Measurements from ENCODE around the gene CCDC124. TPM values are rescaled to one million over a fixed set of nuclear protein-coding genes. Genes with fewer than 3 reads are reported as not detected.
A peak's percentile ranks its signal among the peaks of the same experiment; 100 is the strongest.

The CCDC124 gene
- polyA plus RNA-seq, 4 donors, result 50.8 to 96.8 (median 54.8) TPM

DNA sequence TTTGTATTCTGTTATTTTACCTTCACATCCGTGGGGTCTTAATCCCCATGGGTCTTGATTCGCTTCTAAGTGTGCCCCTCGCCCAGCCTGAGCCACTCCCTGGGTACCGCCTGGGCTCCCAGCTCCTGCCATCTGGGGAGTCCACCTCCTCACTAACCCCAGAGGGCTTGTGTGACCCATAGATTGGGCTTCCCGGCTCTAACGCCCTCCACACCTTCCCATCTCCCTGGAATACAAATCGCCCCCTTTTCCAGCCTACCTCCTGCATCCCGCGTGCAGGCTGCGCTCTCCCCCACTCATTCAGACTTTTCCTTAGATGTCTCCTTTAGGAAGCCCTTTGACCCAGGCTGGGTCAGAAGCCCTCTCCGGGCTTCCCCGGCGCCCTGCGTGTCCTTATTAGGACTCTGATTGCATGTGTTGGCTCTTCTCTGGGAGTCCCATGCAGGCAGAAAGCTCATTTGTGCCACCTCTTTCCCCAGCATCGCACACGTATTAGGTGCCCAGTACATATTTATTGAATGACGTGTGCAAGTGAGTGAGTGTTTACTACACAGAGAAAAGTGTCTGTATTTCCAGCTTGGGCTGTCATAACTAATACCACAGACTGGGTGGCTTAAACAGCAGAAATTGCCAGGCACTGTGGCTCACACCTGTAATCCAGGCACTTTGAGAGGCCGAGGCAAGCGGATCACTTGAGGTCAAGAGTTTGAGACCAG lies 757 bp downstream of the CCDC124 start:
- no peak for DNase-seq (ENCODE audit: low read depth in 4 of 4, low spot score in 3 of 4)

DNA sequence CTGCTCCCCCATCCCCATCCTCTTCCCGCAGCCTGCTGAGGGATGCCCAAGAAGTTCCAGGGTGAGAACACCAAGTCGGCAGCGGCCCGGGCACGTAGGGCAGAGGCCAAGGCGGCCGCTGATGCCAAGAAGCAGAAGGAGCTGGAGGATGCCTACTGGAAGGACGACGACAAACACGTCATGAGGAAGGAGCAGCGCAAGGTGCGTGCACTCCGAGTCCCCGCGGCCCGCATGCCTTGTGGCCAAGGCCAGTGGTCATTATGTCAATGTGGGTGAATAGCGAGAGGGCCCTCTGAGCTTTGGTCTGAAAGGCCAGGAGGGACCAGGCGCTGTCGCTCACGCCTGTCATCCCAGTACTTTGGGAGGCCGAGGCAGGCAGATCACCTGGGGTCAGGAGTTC lies 3.6 kb downstream of the CCDC124 start:
- no peak for DNase-seq (ENCODE audit: low read depth in 4 of 4, low spot score in 3 of 4)

DNA sequence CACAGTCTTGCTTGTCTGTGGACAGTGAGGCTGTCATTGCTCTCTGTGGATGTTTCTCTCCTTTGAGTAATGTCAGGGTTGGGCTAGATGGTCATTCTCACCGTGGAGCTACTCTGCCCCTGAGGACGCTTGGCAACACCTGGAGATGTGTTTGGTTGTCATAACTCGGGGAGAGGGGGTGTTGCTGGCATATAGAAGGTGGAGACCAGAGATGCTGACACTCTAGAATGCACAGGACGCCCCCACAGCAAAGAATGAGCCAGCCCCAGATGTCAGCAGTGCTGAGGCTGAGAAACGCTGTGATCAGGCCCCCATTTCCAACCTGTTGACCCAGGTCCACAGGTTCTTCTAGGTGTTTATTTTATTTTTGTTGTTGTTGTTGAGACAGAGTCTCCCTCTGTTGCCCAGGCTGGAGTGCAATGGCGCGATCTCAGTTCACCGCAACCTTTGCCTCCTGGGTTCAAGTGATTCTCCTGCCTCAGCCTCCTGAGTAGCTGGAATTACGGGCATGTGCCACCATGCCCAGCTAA lies 4.6 kb downstream of the CCDC124 start:
- no peak for DNase-seq (ENCODE audit: low read depth in 4 of 4, low spot score in 3 of 4)

DNA sequence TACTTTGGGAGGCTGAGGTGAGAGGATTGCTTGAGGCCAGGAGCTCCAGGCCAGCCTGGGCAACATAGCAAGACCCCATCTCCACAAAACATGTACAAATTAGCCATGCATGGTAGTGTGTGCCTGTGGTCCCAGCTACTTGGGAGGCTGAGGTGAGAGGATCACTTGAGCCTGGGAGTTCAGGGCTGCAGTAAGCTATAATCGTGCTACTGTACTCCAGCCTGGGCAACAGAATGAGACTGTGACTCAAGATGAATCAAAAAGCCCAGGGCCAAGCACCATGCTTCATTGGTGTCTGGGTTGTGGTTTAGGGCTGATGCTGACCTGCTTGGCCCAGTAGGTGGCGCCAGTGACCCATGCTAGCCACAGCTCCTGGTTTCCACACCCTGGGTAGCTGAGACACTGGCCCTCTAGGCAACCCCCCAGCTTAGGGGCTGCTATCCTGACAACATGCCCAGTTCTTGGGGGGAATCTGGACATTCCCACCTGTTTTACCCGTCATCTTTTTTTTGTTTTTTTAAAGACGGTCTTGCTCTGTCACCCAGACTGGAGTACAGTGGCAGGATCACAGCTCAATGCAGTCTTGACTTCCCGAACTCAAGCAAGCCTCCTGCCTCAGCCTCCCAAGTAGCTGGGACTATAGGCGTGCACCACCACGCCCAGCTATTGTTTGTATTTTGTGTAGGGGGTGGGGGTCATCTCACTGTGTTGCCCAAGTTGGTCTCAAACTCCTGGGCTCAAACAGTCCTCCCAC lies 5.5 kb downstream of the CCDC124 start:
- peak in 1 of 4 donors; percentile 67 for DNase-seq (ENCODE audit: low read depth in 4 of 4, low spot score in 3 of 4)

DNA sequence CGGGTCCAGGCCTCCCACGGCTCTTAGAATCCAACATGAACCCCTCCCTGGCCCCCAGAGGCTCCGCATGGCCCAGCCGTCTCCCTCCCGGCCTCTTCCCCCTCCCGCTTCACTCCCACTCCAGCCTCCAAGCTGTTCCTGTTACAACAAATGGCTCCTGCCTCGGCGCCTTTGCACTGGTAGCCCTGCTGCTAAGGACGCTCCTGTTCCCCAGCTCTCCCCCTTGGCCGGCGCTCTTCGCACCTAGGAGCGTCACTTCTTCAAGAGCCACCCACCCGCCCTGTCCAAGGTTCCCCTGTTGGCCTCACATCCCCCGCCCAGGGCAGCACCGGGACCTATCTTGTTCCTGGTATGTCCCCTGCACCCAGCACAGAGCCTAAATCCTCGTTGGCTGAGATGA lies 9.4 kb downstream of the CCDC124 start:
- DNase-seq (ENCODE audit: low read depth in 4 of 4, low spot score in 3 of 4), result no peak

DNA sequence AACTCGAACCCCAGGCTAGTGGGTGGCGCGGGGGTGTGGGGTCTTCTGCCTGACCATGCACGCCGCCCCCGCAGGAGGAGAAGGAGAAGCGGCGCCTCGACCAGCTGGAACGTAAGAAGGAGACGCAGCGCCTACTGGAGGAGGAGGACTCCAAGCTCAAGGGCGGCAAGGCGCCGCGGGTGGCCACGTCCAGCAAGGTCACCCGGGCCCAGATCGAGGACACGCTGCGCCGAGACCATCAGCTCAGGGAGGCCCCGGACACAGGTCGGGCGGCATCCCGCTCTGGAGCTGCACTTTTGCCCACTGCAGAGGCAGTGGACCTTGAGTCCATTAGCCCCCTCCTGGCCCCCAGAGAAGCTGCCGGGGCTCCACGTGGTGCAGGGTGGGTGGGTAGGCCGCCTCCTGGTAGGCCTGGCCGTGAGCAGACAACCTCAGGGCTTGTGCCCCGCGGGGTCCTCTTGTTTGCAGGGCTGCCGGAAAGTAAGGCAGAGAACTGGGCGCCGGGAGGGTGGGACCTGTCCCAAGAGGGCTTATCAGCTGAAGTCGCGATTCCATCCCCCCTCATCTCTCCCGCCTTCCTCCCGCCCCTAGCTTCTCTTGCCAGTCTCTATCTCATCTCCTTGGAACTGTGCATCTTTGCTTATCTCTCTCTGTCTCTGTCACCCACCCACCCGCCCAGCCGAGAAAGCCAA lies 9.9 kb downstream of the CCDC124 start:
- no peak for DNase-seq (ENCODE audit: low read depth in 4 of 4, low spot score in 3 of 4)

DNA sequence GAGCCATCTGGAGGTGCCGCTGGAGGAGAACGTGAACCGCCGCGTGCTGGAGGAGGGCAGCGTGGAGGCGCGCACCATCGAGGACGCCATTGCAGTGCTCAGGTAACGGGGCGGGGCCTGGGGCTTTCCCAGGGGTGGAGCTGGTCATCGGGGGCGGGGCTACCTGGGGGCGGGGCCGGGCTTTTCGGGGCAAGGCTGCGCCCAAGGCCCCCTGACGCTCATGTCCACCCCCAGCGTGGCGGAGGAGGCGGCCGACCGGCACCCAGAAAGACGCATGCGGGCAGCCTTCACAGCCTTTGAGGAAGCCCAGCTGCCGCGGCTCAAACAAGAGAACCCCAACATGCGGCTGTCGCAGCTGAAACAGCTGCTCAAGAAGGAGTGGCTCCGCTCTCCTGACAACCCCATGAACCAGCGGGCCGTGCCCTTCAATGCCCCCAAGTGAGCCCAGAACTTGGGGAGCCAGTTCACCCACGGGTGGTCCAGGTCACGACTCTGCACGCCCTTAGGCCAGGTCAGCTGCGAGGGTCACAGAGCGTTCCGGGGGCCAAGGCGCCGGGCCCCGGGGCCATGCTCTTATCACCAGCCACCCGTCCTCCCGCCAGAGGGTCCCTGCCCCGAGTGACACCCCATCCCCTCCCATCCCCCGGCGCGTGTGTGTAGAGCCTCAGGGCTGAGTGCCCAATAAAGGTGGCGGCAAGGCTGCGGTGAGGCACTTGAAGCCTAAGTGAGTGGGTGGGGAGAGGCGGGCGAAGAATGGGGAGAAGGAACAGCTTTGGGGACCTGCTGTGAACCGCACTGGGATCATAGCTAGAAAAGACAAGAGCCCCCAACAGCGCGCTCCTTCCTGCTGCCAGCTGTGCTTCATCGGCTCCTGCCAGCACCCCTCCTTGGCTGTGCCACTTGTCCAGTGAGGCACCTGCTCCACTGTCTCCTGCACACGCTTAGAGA lies 10.7 kb downstream of the CCDC124 start:
- no peak for DNase-seq (ENCODE audit: low read depth in 4 of 4, low spot score in 3 of 4)

DNA sequence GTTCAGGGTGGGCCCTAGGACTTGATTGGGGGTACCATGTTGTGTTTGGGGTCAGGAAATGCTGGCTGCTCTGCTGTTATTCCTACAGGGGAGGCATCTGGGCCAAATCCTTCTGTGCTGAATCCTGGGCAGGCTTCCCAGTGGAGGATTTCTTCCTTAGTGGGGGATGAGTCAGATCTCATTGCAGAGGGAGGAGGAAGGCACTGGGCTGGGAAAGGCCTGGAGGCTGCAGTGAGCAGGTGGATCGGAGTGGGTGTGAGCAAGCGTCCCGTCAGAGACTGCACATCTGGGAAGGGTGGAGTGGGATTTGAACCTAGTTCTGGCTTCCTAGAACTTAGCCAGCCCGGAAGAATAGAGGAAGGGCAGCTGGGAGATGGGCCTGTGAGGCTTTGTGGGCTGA lies 11.5 kb downstream of the CCDC124 start:
- DNase-seq (ENCODE audit: low read depth in 4 of 4, low spot score in 3 of 4), result no peak

DNA sequence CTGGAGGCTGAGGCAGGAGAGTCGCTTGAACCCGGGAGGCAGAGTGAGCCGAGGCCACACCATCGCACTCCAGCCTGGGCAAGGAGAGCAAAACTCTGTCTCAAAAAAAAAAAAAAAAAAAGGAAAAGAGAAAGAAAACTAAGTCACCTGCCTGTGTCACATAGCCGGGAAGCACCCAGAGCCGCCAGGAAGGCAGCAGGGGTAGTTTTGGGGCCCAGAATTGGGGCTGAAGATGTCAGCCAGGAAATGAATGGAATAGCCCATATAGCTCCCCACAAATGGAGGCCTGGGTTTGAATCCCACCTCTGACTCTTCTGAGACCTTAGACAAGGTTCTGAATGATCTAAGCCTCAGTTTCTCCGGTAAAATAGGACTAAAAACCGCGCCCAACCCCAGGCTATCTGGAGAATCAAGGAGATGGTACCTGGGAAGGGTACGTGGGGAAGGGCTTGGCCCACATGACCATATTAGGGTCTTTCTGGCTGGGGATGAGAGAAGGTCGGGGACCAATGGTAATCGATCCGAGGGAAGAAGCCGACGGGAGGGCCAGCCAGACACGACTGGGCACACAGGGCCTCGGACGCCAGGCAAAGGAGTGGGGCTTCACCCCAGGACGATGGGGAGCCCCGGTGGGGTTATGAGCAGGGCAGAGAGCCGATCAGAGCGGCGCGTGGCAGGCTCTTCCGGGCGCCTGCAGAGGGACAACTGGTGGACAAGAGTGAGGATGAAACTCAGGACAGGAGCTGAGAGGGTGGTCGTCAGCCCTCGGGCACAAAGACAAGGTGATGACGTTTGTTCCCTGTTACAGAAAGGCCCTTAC lies 14.4 kb downstream of the CCDC124 start:
- DNase-seq (ENCODE audit: low read depth in 4 of 4, low spot score in 3 of 4), result no peak

DNA sequence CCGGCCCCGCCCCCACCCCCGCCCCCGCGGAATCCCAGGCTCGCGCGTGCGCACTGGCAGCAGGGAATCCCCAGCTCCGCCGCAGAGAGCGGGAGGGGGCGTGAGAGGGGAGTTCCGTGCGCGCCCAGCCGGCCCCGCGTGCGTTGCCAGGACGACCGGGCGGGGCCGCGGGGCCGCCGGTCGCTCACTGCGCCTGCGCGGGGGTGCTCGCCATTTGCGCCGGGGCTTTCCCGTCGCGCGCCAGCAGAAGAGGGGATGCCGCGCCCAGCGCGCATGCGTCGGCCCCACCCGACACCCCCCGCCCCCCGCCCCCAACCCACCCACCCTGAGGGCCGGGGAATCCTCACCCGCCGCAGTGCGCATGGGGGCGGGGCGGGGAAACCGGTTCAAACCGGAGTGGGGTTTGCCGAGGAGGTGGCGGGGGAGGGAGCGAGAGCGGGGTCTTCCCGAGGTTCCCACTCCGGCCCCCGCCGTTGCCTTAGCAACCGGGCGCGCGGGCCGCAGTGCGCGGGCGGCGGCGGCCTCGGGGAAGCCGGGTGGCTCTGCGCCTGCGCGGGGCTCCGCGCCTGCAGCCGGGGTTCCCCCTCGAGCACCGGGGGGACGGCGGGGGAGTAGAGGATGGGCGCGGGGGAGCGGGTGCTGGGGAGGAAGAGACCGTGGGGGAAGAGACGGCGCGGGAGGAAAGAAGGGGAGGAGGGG lies 15.1 kb downstream of the CCDC124 start:
- peak; percentile 90 to 93 (median 92) for DNase-seq (ENCODE audit: low read depth in 4 of 4, low spot score in 3 of 4)

DNA sequence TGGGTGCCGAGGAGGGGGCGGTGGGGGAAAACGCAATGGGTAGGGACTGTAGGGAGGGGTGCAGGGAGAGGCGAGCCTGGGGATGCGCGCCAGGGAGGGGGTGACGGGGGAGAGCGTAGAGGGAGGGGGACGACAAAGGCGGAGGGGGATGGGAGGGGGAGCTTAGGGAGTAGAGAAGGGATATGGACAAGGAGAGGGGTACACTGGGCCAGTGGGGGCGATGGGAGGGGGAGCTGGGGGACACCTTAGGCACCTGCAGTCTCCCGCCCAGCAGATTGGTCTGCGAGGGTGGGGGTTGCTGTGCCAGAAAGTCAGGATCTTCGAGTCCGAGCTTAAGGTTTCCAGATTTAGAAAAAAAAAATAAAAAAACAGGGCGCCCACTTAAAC lies 15.7 kb downstream of the CCDC124 start:
- no peak for DNase-seq (ENCODE audit: low read depth in 4 of 4, low spot score in 3 of 4)

DNA sequence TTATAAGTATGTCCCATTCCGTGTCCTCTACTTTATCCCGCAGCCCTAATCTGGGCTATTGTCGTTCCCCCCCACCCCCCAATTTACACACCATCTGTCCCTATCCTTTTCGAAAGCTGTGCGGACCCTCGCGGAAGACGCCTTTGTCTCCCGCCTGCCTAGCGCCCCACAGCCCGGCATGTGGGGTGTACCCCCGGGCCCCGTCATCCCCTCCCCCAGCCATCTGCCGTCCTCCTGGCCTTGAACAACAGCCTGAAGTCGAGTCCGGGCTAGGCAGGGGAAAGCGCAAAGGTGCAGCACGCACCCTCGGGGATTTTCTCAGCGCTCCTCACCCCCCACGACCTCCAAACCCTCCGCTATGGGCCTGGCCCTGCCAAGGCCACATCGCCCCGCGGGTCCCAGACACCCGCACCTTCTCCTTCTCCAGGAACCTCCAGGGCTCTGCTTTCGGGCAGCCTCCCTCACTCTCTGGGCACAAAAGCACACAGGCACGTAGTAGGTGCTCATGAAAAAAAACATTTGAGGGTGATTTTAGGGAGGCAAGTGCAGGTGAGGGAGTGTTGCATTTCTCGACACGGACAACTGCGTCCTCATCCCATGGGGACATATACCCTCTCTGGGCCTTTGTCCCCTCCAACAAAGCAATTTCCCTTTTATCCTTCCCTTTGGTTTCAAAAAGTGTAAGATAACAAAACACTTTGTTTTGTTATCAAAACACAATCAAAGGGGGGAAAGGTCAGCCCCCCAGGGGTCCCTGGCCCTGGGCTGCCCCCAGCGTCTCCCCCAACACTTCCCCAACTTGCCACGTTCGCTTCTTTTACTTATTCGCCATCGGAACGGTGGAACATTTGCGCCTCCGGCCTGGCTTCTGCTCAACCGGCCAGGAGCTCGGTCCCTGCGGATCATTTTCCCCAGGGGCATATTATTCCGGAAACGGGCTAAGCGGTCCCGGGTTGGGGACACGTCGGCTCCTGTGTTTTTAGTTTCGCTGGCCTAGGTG lies 16.4 kb downstream of the CCDC124 start:
- DNase-seq (ENCODE audit: low read depth in 4 of 4, low spot score in 3 of 4), result no peak

DNA sequence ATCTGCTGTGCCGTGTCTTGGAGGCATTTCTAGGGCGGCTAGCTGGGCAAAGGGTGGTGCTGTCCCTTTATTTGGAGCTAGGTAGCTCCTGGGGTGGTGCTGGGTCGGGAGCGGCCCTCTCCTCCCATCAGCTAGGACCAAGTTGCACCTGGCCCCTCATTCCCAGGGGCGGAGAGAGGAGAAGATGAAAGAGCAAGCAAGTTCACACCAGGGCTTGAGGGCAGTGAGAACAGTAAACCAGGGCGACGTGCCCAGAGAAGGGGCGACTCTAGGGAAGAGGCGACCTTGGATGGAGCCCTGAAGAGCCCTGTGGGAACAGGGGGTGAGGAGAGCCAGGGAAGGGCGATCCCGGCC lies 17.1 kb downstream of the CCDC124 start:
- DNase-seq (ENCODE audit: low read depth in 4 of 4, low spot score in 3 of 4), result no peak

DNA sequence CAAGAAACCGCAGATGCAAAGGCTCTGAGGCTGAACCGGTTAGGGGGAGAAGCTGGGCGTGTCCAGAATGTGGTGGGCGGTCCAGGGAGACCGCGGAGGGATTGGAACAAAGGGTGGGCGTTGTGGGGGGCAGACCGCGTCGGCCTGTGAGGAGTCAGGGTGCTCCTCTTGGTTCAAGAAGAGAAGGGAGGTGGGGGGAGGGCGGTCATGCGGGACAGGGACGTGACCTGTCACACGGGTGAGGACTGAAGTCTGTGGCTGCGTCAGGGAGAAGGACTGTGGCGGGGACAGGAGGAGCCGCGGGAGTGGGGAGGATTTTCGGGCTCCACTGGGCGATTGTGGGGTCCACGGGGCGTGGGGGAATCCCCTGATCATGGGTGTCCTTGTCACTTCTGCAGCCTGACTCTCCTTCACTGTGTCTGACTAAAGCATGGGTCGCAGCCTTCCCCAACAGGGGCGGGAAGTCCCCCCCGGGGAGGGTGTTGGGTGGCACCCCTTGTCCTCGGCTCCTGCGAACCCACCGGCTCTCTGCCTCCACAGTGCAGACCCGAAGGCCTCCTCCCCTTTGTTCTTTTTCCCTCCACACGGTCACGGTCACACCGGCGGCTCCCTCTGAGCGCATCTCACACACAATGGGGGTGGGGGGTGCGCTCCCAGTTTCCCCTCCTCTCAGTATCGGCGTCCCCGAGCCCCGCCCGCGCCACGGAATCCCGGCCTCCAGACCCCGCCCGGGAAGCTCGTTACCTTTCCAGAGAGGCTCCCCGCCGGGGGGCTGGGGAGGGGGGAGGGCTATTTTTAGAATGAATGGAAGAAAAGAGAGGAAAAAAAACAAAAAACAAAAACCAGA lies 17.7 kb downstream of the CCDC124 start:
- no peak for DNase-seq (ENCODE audit: low read depth in 4 of 4, low spot score in 3 of 4)

DNA sequence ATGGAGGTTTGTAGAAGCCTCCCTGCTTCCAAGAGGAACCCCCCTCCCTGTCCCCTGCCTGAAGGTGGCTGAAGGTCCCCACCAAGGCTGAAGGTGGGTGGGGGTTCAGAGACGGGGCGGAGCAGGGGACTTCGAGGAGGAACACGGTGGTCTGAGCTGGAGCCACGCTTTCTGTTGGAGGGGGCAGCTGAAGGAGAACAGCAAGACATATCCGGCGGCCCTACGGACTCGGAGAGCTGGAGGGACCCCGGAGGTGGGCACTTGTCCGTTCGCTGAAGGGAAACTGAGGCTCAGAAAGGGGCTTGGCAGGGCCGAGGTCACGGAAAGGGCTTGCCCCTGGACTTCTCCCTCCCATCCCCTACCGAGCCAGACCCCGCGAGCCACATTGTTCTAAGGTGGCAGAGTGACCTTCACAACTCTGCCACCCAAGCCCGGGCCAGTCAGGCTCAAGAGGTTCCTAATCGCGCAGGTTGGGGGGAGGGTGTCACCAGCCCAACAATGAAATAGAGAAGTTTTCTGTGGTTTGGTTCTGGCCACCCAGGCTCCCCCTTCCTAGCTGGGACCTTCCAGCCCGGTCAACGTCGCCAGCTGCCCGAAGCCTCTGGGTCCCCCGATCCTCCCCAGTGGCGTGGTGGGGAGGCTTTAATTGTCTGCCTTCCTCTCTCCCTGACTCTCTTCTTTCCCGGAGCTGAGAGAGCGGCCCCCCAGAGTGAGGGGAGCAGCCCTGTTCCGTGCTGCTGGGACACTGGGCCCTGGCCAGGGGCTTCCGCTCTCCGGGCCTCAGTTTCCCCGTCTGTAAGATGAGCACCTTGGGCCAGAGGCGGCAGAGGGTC lies 18.6 kb downstream of the CCDC124 start:
- DNase-seq (ENCODE audit: low read depth in 4 of 4, low spot score in 3 of 4), result no peak
